GM19023 (cell line): Measurements from ENCODE around the gene KRTAP12-3.
"Not testable (repeated sequence)": the region's sequence is repeated elsewhere in the genome, so short reads cannot be mapped to it uniquely, and the experiment has no call there.

Source experiments
- ATAC-seq: cut with Tn5 transposase; IDR thresholded peaks from one replicate; pipeline ENCODE4 v1.9.1; 2021; ENCODE audit warnings: mild to moderate bottlenecking, moderate library complexity; ENCODE audit not compliant: unreplicated experiment

Gene KRTAP12-3

GRCh38 chr21:44682580-44683151, 24.9 kb downstream of the KRTAP12-3 start:
- ATAC-seq, result no peak

GRCh38 chr21:44684077-44684476, 26.3 kb downstream of the KRTAP12-3 start:
- no peak for ATAC-seq

- ATAC-seq, result no peak
Observed at GRCh38 chr21:44684483-44684882, 26.8 kb downstream of the KRTAP12-3 start.

GRCh38 chr21:44685050-44685449, 27.3 kb downstream of the KRTAP12-3 start:
- not testable (repeated sequence) for ATAC-seq

GRCh38 chr21:44686000-44686781, 28.5 kb downstream of the KRTAP12-3 start:
- no peak for ATAC-seq

- ATAC-seq, result no peak
Observed at GRCh38 chr21:44686843-44687561, 29.3 kb downstream of the KRTAP12-3 start.

GRCh38 chr21:44687671-44688070, 29.9 kb downstream of the KRTAP12-3 start:
- ATAC-seq, result no peak

GRCh38 chr21:44689740-44690139, 32.0 kb downstream of the KRTAP12-3 start:
- ATAC-seq, result not testable (repeated sequence)

GRCh38 chr21:44691686-44692085, 34.0 kb downstream of the KRTAP12-3 start:
- ATAC-seq, result no peak

- ATAC-seq, result no peak
Observed at GRCh38 chr21:44692798-44693512, 35.2 kb downstream of the KRTAP12-3 start.

GRCh38 chr21:44694776-44695175, 37.0 kb downstream of the KRTAP12-3 start:
- ATAC-seq, result no peak

- ATAC-seq, result no peak
Observed at GRCh38 chr21:44695184-44695583, 37.5 kb downstream of the KRTAP12-3 start.

GRCh38 chr21:44695641-44696040, 37.9 kb downstream of the KRTAP12-3 start:
- ATAC-seq, result no peak

- no peak for ATAC-seq
Observed at GRCh38 chr21:44696572-44696971, 38.8 kb downstream of the KRTAP12-3 start.

- not testable (repeated sequence) for ATAC-seq
Observed at GRCh38 chr21:44697172-44697810, 39.6 kb downstream of the KRTAP12-3 start, which contains the start of gene KRTAP10-12. Gene KRTAP10-12, plus strand, starts transcription at chr21:44697172. Its CDS starts 30 bp downstream, at chr21:44697202.

GRCh38 chr21:44697811-44698734, 40.3 kb downstream of the KRTAP12-3 start:
- ATAC-seq, result no peak

- no peak for ATAC-seq
Observed at GRCh38 chr21:44699502-44700001, 41.8 kb downstream of the KRTAP12-3 start.

- ATAC-seq, result no peak
Observed at GRCh38 chr21:44700101-44701022, 42.6 kb downstream of the KRTAP12-3 start.
